Stimulated activated CD4-positive, alpha-beta T cell treated with anti-CD3 and anti-CD28 coated beads, Interleukin-1b, Interleukin-23, amount 100 ng/mL, for 48 hours (primary cell): ENCODE data around the gene PPP1R14B.

Experiments used
- DNase-seq: peaks from one replicate; pipeline ENCODE4 v3.0.0-alpha.2; 2020

Gene PPP1R14B

DNA sequence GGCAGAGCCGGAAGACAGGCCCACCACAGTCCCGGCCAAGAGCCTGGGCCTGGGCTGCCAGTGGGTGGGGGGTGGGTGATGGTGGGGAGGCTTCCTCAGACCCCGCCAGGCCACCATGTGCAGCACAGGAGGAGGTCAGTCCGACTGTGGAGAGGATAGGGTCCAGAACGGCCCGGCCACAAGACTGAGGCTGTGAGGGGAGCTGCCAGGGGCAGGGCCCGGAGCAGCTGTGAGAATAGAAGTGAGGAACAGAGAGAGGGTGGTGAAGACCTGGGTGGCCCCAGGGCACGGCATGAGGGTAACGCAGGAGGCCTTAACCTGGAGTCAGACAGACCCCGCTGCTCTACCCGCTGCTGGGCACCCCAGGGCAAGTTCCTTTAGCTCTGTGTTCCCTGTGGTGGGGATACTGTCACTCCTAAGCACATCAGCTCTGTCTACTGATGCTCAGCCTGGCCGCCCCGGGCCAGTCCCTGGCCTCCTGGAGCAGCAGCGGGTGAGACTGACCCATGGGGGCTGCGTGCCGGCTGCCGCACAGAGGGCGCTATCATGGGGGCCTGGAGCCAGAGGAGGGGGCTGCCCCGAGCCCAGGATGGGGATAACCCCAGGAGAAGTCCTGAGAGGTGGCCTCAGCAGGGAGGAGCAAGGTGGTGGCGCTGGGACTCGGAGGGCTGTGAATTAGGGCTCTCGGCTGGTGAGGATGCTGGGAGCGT is 38.5 kb downstream of the PPP1R14B start:
- no peak for DNase-seq

DNA sequence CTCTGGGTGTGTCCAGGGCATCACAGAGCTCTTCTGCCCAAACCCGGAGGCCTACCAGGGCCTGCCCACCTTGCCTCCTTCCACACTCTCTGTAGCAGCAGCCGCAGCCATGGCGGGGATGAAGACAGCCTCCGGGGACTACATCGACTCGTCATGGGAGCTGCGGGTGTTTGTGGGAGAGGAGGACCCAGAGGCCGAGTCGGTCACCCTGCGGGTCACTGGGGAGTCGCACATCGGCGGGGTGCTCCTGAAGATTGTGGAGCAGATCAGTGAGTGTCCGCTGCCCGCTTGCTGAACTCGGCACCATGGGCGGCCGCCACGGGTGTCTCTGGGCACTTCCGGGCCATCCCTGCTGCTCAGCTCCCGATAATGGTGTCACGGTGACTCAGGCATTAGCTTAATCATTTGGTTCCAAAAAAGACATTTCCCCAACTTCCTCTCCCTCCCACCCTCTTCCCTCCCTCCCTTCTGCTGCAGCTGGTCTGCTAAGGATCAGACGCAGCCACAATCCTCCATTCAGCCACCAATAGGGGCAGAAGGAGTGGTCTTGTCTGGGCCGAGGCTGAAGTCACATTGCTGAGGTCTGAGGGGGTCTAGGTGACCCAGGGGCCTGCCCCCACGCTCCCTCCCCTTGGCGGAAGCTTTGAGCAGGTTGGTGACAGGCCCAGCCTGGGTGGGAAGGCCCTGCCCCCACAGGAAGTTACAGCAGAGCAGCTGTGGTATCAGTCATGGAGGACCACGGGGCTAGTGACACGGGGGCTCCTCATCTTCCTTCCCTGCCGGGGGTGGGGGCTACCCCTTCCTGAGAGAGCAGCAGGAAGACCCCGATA is 39.3 kb downstream of the PPP1R14B start:
- DNase-seq: peak; percentile 88

DNA sequence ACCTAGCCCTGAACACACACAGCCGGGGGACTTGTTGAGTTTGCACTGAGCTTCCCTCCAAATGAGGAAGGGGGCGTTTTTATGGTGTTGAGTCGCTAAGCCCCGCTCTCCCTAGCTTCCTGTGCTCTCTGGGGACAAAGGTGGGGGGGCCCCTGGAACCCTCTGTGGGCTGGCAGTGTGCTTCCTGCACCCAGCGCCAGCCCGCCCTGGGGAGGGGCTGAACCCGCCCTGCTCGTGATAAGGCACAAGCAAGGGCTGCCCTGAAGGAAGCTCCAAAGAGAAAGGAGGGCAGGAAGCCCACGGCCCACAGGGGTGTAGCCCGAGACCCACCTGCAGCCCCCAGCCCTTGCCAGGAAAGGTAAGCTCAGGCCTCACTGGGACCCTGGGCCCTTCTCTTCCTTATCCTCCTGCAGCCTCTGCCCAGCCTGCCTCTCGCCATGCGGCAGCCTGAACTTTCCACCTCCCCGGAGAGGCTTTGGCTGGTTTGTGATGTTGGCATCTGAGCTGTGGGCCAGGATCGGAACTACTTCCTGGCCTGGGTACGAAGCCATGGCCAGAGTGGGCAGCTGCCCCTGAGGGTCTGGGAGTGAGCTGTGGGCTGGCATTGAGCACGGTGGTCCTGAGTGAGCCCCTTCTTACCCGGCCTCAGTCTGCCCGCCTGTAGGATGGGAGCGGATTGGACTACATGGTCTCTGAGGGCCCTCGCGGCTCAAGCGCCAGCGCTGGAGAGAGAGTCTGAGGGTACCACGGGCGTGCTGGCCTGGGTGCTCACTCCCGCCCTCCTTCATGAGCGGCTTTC is 40.1 kb downstream of the PPP1R14B start, which contains the start of gene FERMT3:
FERMT3 (plus strand) TSS at position 265 of the 799 bp plus-strand sequence. CDS start 644 bp downstream, outside the sequence.
- DNase-seq: peak; percentile 83

DNA sequence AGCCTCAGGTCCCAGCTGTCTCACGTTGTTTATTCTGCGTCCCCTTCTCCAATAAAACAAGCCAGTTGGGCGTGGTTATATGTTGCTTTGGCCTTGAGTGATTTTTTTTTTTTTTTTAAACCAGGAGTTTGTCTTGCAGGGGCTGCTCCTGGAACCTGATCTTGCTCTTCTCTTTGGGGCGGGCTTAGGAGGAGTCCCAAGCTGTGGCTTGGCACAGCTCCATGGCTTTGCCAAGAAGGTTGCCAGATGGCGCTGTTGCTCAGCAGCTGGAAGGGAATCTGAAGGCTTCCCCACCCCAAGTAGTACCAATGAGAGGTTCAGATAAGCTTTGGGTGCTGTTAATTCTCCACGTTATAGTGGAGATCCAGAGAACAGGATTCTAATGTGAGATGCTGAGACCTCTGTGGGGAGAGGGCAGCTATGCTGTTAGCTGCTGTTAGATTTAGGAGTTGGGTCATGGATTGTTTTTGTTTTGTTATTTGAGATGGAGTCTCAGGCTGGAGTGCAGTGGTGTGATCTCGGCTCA is 42.2 kb downstream of the PPP1R14B start:
- DNase-seq: peak; percentile 74

DNA sequence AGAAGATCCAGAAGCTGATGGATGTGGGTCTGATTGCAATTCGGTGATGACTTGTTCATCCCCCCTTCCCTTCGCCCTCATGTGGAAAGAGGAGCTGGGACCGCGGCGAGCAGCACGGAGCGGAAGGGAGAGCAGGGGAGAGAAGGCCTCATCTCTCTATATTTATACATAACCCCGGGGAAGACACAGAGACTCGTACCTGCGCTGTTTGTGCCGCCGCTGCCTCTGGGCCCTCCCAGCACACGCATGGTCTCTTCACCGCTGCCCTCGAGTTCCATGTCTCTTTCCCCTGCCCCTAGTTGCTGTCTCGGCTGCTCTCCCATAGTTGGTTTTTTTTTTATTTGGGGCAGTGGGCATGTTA is 42.7 kb downstream of the PPP1R14B start:
- DNase-seq: no peak

DNA sequence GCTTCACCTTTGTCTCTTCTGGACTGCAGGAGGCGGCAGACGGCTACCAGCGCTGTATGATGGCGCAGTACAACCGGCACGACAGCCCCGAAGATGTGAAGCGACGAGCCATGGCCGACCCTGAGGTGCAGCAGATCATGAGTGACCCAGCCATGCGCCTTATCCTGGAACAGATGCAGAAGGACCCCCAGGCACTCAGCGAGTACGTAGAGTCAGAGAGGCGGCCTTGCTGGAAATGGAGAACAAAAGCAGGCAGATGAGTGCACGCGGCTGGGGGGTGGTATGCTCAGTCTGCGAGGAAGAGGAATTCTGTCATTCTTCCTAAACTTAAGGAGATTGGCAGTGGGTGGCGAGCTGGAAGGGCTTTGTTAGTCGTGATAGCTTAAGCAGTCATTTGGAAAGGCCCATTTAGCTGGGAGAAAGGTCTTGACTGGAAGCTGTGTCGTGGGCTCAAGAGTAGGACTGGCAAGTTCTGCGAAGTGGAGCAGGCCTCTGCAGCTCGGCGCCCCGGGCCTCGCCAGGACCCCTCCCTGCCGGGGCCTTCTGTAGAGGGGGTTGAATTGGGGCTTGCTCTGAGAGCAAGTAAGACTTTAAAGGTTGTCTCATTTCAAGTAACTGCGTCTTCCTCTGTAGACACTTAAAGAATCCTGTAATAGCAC is 43.2 kb downstream of the PPP1R14B start:
- DNase-seq: no peak

DNA sequence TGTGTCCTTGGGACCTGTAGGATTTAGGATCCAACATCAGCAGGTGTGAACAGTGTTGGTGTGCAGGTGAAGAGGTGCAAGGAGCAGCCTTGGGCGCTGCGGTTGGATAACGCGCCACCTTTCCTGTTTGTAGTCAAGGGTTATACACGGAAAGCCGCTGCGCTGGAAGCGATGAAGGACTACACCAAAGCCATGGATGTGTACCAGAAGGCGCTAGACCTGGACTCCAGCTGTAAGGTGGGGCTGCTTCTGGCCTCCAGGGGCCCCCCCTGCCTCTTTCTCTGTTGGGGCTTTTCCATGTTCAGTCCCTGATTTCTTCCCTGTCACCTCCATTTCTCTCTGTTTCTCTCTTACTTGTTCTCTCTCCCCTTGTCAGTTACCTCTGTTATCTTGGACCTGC is 43.8 kb downstream of the PPP1R14B start:
- no peak for DNase-seq

DNA sequence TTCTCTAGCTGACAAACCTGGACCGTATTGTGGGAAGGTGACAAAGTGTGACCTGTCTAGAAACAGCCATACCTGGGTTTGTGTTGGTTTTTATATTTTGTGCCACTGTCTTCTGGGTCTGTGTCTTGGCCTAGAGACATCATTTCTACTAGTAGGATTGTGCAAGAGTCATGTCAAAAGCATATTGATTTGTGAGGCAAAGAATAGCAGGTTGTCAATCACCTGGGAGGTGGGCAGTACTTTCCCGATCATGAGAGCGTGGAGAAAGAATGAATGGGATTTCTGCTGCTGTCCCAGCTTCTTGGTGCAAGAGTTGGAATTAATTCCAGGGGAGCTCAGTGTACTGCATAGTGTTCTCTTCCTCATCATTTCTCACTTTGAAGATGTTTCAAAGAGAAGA is 45.2 kb downstream of the PPP1R14B start:
- DNase-seq: no peak

DNA sequence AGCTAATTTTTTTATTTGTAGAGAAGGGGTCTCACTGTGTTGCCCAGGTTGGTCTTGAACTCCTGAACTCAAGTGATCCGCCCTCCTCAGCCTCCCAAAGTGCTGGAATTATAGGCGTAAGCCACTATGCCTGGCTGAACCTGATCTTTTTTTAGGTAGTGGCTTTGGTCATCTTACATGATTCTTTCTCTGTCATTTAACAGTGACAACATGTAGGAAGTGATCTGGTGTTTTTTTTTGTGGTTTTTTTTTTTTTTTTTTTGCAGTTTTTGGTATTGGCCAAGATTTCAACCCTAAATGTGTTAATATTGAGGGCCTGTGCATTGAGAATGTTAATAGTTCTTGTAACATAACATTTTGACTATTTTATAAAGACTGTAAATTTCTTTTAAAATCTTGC is 48.2 kb downstream of the PPP1R14B start:
- no peak for DNase-seq

DNA sequence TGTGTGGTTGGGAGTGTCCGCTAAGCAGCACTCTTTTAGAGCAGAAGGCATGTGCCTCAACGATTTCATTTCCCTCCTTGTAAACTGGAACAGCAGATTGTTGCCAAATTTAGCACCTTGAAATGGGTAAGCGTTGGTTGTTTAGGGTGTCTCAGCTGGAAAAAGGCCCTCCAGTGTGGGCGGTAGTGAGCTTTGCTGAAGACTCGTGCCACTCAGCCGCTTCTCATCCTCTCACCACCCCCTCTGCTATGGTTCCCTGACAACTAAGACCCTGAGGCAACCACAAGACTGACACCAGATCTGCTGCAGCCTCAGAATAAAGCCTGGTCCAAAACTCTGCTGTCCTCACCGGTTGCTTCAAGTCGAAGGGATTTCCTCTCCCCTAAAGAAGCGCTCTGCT is 50.1 kb downstream of the PPP1R14B start:
- DNase-seq: no peak
